Endothelial cell (in vitro differentiated cells): ENCODE data around the gene RXRG. TPM values are rescaled to one million over a fixed set of nuclear protein-coding genes. Genes with fewer than 3 reads are reported as not detected.

Experiments used
- DNase-seq: peaks from one replicate; pipeline ENCODE4 v3.0.0; 2021; ENCODE audit warnings: low spot score
- H3K27ac Mint-ChIP-seq: one replicate; pipeline ENCODE4 v1.8.0; 2021; ENCODE audit warnings: mixed read lengths, inconsistent platforms; ENCODE audit not compliant: unreplicated experiment
- H3K27me3 Mint-ChIP-seq: one replicate; pipeline ENCODE4 v1.8.0; 2021; ENCODE audit warnings: mild to moderate bottlenecking, moderate library complexity, mixed read lengths, inconsistent platforms; ENCODE audit not compliant: unreplicated experiment
- H3K36me3 Mint-ChIP-seq: one replicate; pipeline ENCODE4 v1.8.0; 2021; ENCODE audit warnings: mild to moderate bottlenecking, low read depth, mixed read lengths, inconsistent platforms; ENCODE audit not compliant: unreplicated experiment
- H3K4me1 Mint-ChIP-seq: one replicate; pipeline ENCODE4 v1.8.0; 2021; ENCODE audit warnings: mild to moderate bottlenecking, mixed read lengths, inconsistent platforms; ENCODE audit not compliant: unreplicated experiment
- H3K4me3 Mint-ChIP-seq: one replicate; pipeline ENCODE4 v1.8.0; 2021; ENCODE audit warnings: mild to moderate bottlenecking, mixed read lengths, inconsistent platforms; ENCODE audit not compliant: unreplicated experiment
- H3K9me3 Mint-ChIP-seq: one replicate; pipeline ENCODE4 v1.8.0; 2021; ENCODE audit warnings: mixed read lengths, inconsistent platforms; ENCODE audit not compliant: unreplicated experiment
- total RNA-seq: library from RNA; stranded (reverse); fragmentation: NEBNext Ultra II Directional; extraction: Animal tissue kit (Norgen Biotek cat#: 25700); gene quantifications from one replicate; pipeline ENCODE4 v1.2.1, GENCODE V29; 2021; ENCODE audit not compliant: unreplicated experiment
- TF ChIP-seq, protein P1 (sequence below): fragments of 200-600 bp; sonication (generic); IDR thresholded peaks from one replicate; pipeline ENCODE4 v1.5.0; 2021; ENCODE audit warnings: antibody characterized with exemption; ENCODE audit not compliant: unreplicated experiment

Gene RXRG
- total RNA-seq, 1 donor from 2014 or later = not detected

DNA sequence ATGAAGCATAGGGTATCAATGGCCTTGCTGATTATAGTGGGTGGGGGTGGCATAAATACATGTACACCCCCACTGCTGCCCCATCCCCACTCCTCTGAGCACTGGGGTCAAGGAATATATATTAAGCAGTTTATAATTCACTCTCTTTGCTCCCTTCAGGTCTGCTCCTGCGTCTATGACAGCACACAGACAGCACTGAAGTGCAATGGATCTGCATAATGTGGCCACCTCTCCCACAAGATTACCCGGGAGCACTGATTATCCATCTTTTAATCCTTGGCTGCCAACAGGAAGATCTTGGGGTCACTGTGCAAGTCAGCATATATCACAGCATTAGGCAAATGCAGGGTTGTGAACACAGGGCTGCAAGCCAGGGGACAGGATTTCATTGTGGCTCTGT lies 19.3 kb downstream of the RXRG start:
- Mint-ChIP-seq H3K27ac (no peak overlapping the region), H3K9me3 (no peaks in the 10 kb centered on the region), H3K4me3 (no peak overlapping the region), H3K36me3 (no peaks in the 10 kb centered on the region), H3K27me3 (peaks cover 6% of the 10 kb centered on the region), H3K4me1 (peaks cover under 1% of the 10 kb centered on the region)
- TF ChIP-seq, protein P1, sequence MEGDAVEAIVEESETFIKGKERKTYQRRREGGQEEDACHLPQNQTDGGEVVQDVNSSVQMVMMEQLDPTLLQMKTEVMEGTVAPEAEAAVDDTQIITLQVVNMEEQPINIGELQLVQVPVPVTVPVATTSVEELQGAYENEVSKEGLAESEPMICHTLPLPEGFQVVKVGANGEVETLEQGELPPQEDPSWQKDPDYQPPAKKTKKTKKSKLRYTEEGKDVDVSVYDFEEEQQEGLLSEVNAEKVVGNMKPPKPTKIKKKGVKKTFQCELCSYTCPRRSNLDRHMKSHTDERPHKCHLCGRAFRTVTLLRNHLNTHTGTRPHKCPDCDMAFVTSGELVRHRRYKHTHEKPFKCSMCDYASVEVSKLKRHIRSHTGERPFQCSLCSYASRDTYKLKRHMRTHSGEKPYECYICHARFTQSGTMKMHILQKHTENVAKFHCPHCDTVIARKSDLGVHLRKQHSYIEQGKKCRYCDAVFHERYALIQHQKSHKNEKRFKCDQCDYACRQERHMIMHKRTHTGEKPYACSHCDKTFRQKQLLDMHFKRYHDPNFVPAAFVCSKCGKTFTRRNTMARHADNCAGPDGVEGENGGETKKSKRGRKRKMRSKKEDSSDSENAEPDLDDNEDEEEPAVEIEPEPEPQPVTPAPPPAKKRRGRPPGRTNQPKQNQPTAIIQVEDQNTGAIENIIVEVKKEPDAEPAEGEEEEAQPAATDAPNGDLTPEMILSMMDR = no peak
- no peak for DNase-seq

DNA sequence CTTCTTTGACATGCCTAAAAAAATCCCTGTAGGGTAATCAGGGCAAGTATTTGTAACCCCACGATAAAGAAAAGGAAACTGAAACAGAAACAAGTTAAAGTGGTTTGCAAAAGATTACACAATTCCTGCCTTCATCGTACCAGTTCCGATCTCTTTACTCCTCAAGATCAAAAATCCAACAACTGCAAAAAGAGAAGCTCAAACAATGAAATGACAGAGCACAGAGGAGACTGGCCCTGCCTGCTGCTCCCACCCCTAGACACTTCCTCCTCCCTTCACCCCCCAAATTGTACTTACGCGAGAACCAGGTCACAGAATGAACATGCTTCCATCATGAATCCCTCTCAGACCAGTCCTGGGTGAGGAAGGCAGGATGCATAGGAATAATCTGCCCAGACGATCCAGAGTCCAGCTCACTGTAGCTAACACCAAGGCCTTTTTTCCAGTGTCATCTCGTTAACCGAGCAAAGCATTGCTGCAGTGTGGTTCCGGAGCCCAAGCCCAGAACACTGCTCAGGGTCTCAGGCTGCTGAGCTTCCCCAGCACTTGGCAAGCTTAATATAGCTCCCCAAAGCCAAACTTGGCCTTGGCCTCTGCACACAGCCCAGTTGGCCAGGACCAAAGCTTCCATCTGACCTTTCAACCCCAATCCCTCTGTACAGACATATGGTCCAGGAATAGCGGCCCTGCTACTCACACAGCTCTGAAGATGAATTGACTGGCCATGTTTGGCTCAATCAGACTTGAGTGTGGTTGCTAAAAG lies 20.3 kb downstream of the RXRG start:
- no peaks in the 10 kb centered on the region for H3K36me3 Mint-ChIP-seq
- H3K4me3 Mint-ChIP-seq = no peak overlapping the region
- no peaks in the 10 kb centered on the region for H3K4me1 Mint-ChIP-seq
- peaks cover 6% of the 10 kb centered on the region for H3K27me3 Mint-ChIP-seq
- TF ChIP-seq, protein P1 = no peak
- H3K27ac Mint-ChIP-seq = no peak overlapping the region
- no peaks in the 10 kb centered on the region for H3K9me3 Mint-ChIP-seq
- no peak for DNase-seq

DNA sequence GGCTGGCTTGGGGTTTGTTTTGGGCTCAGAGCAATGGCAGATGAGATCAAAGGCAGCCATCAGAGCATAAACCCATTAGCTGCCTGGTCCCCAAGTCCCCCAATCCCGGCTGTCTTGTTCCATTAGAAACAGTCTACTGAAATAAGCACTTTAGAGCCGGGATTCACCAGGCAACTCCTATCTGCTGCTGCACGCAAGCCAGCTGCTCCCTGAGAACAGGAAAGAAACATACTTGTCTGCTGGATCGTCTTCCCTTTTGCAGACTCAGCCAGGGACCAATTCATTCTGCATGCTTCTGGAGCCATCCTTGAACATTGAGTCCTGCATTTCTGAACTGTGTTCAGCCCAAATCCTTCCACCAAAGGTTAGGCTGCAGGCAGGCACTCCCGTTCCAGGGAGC lies 21.8 kb downstream of the RXRG start:
- TF ChIP-seq, protein P1 = no peak
- no peak for DNase-seq
- Mint-ChIP-seq H3K4me3 (no peak overlapping the region), H3K9me3 (no peaks in the 10 kb centered on the region), H3K4me1 (no peaks in the 10 kb centered on the region), H3K27ac (no peak overlapping the region), H3K27me3 (peaks cover 4% of the 10 kb centered on the region), H3K36me3 (no peaks in the 10 kb centered on the region)

DNA sequence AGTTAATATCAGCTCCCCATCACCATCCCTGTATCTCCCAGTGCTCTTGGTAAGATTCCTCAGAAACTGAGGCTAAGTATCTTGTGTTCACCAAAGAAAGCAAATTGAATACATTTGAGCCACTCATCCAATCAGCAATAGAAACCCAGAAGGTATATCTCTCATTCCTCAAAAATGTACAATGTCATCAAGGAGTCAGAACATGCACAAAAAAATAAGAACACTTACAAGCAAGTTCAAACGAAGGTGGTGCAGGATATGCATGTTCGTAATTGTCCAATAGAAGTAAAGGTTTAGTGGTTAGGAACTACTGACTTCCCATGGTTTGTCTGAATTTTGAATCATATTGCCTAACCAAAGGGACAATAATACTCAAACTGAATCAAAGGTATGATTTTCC lies 24.3 kb downstream of the RXRG start:
- Mint-ChIP-seq H3K4me1 (no peaks in the 10 kb centered on the region), H3K36me3 (no peaks in the 10 kb centered on the region), H3K27ac (no peak overlapping the region), H3K27me3 (peaks cover 4% of the 10 kb centered on the region), H3K9me3 (no peaks in the 10 kb centered on the region), H3K4me3 (no peak overlapping the region)
- DNase-seq = no peak
- TF ChIP-seq, protein P1 = no peak

DNA sequence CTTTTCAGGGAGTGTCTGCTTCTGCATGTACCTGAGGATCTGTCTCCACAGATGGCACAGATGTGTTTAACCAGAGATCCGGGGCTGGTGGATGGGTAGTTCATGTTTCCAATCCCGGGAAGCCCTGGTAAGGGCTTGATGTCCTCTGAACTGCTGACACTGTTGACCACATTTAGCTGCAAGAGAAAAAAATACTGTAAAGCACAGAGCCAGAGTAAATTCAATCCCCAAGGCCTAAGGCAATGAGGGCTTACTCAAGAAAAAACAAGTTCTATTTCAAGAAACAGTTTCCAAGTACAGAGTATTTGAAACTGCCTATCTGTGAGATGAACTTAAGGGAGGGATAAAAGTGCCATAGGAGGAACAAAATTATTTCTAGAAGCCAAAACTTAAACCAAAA lies 25.1 kb downstream of the RXRG start:
- Mint-ChIP-seq H3K27me3 (peaks cover 4% of the 10 kb centered on the region), H3K4me1 (peaks cover 5% of the 10 kb centered on the region), H3K4me3 (no peak overlapping the region), H3K9me3 (no peaks in the 10 kb centered on the region), H3K36me3 (no peaks in the 10 kb centered on the region), H3K27ac (no peak overlapping the region)
- no peak for DNase-seq
- TF ChIP-seq, protein P1 = no peak
